K562 (cell line): ENCODE data around the gene CATSPER1. TPM values are rescaled to one million over a fixed set of nuclear protein-coding genes. Genes with fewer than 3 reads are reported as not detected.
A peak's percentile ranks its signal among the peaks of the same experiment; 100 is the strongest.

Experiments
- DDX20 ChIP-seq: fragments of 450-650 bp; IDR thresholded peaks from 2 replicates; pipeline ENCODE4 v1.6.1; 2016; ENCODE audit warnings: missing genetic modification characterization, low read depth, mild to moderate bottlenecking, missing compliant biosample characterization, moderate library complexity
- DMBX1 ChIP-seq: fragments of 250-450 bp; sonication (Bioruptor Pico); IDR thresholded peaks from 2 replicates; pipeline ENCODE4 v1.8.0; 2022; ENCODE audit warnings: inconsistent platforms, mild to moderate bottlenecking, moderate library complexity, borderline replicate concordance
- ELF2 ChIP-seq: fragments of 250-450 bp; sonication (Bioruptor Pico); IDR thresholded peaks from 2 replicates; pipeline ENCODE4 v1.5.0; 2021; ENCODE audit warnings: mild to moderate bottlenecking
- FOXK2 ChIP-seq, 2 experiments: fragments of 450-650 bp; IDR thresholded peaks in 1 of 2; conservative IDR thresholded peaks in 1 of 2; 2 replicates each; pipeline ENCODE4 v1.6.1; 2016; ENCODE audit warnings: low read depth in 2 of 2, mild to moderate bottlenecking in 1 of 2
- HNRNPUL1 ChIP-seq: fragments of 200-400 bp; formaldehyde crosslinking; IDR thresholded peaks from 2 replicates; pipeline ENCODE4 v1.6.1; 2017; ENCODE audit warnings: low read length
- KDM1A ChIP-seq, 2 experiments: fragments of 450-650 bp; IDR thresholded peaks; 2 replicates each; pipeline ENCODE4 v1.6.1; 2016; ENCODE audit warnings: mild to moderate bottlenecking in 2 of 2
- MEF2A ChIP-seq: IDR thresholded peaks from 2 replicates; pipeline ENCODE4 v1.6.1; 2011; ENCODE audit warnings: low read depth, mild to moderate bottlenecking, low read length, moderate library complexity; ENCODE audit not compliant: control insufficient read depth
- POLR3A ChIP-seq: IDR thresholded peaks from 2 replicates; pipeline ENCODE4 v1.6.1; 2011; ENCODE audit warnings: borderline replicate concordance, mild to moderate bottlenecking, moderate library complexity; ENCODE audit not compliant: insufficient read length, insufficient read depth; ENCODE audit errors: extremely low read depth
- RBFOX2 ChIP-seq: fragments of 200-400 bp; formaldehyde crosslinking; IDR thresholded peaks from 2 replicates; pipeline ENCODE4 v1.6.1; 2017; ENCODE audit warnings: low read depth, mild to moderate bottlenecking, low read length, moderate library complexity
- SMARCB1 ChIP-seq: IDR thresholded peaks from 2 replicates; pipeline ENCODE4 v1.6.1; 2011; ENCODE audit warnings: improper control_type of control experiment, low read depth; ENCODE audit not compliant: insufficient read length
- YBX1 ChIP-seq: fragments of 450-650 bp; IDR thresholded peaks from 2 replicates; pipeline ENCODE4 v1.7.1; 2016; ENCODE audit warnings: mild to moderate bottlenecking
- ZNF76 ChIP-seq: fragments of 250-450 bp; sonication (Bioruptor Pico); IDR thresholded peaks from 2 replicates; pipeline ENCODE4 v1.4.0; 2020; ENCODE audit warnings: mild to moderate bottlenecking, moderate library complexity, borderline replicate concordance
- polyA plus RNA-seq, 8 experiments: library from polyadenylated mRNA; depleted of rRNA in 4 of 8; stranded (reverse) in 5 of 8; unstranded in 3 of 8; fragments of >200 nt; fragmentation: Nextera tagmentation in 2 of 8; fragmentation: Illumina TruSeq in 1 of 8; extraction: Ambion mirVana in 2 of 8; extraction: Trizol in 1 of 8; gene quantifications; 2 replicates each; pipeline versions ENCODE4 v1.2.1 to v1.2.3, GENCODE V29; 2011 to 2014; ENCODE audit warnings: inconsistent platforms in 1 of 8, missing spikeins in 1 of 8
- total RNA-seq, 7 experiments: library from RNA; depleted of rRNA in 6 of 7; stranded (reverse); fragments of >200 nt in 6 of 7; fragmentation: Illumina TruSeq in 2 of 7; extraction: Trizol in 2 of 7; gene quantifications; 2 replicates each; pipeline versions ENCODE4 v1.2.1 to v1.2.3, GENCODE V29; 2011 to 2021; ENCODE audit warnings: low replicate concordance in 1 of 7
- TF ChIP-seq, protein P1 (sequence below), 2 experiments: fragments of 450-650 bp; IDR thresholded peaks; 2 replicates each; pipeline ENCODE4 v1.6.1; 2016; ENCODE audit warnings: mild to moderate bottlenecking in 2 of 2, borderline replicate concordance in 1 of 2, low read depth in 1 of 2, moderate library complexity in 1 of 2
- TF ChIP-seq, protein P2 (sequence below): IDR thresholded peaks from 2 replicates; pipeline ENCODE4 v1.6.1; 2016; ENCODE audit warnings: missing genetic modification characterization, missing compliant biosample characterization
- TF ChIP-seq, protein P3 (sequence below): fragments of 250-450 bp; sonication (Bioruptor Pico); IDR thresholded peaks from 2 replicates; pipeline ENCODE4 v1.8.0; 2022; ENCODE audit warnings: inconsistent platforms

CATSPER1 gene
- total and polyA plus RNA-seq, 9 of the 15 experiments (the other 6 are each of a cell fraction or from before 2014, with no cell fraction given) = 0.21 to 3.3 (median 0.76) TPM

DNA sequence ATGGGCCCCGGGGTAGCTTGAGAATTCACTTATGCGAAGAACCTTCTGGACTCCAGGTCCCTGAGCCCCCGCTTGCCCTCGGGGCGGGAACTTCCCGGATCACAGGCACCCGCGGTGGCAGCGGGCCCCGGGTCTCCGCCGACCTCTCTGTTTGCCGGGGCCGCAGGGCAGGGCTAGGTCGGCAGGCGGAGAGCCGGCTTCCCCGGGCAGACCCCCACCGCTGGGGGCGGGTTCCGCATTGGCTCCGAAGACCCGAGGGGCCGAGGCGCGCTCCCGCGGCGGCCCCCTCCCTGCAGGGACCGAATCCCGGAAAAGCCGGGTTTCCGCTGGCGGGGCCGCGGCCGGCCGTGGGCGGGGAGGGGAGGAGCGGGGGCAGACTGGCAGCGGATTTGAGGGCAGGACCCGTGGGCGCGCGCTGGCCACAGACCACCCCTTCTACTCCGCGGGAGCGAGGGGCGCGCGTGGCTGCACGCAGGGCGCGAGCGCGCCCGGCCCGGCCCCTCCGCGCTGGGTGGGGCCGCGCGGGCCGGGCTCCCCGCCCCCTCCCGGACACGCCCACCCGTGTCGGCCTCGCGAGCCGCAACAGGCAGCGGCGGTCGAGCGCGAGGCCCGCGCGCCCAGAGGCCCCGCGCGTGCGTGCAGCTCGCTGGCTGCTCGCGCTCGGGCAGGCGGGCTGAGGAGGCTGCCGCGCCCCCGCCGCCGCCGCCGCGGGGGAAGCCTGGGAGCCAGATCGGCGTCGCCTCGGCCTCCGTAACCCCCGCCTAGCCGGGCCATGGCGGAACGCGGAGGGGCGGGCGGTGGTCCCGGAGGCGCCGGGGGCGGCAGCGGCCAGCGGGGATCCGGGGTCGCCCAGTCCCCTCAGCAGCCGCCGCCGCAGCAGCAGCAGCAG, 43.7 kb upstream of the CATSPER1 start, which contains the start of gene PACS1 (continued):
- TF ChIP-seq, protein P1, sequence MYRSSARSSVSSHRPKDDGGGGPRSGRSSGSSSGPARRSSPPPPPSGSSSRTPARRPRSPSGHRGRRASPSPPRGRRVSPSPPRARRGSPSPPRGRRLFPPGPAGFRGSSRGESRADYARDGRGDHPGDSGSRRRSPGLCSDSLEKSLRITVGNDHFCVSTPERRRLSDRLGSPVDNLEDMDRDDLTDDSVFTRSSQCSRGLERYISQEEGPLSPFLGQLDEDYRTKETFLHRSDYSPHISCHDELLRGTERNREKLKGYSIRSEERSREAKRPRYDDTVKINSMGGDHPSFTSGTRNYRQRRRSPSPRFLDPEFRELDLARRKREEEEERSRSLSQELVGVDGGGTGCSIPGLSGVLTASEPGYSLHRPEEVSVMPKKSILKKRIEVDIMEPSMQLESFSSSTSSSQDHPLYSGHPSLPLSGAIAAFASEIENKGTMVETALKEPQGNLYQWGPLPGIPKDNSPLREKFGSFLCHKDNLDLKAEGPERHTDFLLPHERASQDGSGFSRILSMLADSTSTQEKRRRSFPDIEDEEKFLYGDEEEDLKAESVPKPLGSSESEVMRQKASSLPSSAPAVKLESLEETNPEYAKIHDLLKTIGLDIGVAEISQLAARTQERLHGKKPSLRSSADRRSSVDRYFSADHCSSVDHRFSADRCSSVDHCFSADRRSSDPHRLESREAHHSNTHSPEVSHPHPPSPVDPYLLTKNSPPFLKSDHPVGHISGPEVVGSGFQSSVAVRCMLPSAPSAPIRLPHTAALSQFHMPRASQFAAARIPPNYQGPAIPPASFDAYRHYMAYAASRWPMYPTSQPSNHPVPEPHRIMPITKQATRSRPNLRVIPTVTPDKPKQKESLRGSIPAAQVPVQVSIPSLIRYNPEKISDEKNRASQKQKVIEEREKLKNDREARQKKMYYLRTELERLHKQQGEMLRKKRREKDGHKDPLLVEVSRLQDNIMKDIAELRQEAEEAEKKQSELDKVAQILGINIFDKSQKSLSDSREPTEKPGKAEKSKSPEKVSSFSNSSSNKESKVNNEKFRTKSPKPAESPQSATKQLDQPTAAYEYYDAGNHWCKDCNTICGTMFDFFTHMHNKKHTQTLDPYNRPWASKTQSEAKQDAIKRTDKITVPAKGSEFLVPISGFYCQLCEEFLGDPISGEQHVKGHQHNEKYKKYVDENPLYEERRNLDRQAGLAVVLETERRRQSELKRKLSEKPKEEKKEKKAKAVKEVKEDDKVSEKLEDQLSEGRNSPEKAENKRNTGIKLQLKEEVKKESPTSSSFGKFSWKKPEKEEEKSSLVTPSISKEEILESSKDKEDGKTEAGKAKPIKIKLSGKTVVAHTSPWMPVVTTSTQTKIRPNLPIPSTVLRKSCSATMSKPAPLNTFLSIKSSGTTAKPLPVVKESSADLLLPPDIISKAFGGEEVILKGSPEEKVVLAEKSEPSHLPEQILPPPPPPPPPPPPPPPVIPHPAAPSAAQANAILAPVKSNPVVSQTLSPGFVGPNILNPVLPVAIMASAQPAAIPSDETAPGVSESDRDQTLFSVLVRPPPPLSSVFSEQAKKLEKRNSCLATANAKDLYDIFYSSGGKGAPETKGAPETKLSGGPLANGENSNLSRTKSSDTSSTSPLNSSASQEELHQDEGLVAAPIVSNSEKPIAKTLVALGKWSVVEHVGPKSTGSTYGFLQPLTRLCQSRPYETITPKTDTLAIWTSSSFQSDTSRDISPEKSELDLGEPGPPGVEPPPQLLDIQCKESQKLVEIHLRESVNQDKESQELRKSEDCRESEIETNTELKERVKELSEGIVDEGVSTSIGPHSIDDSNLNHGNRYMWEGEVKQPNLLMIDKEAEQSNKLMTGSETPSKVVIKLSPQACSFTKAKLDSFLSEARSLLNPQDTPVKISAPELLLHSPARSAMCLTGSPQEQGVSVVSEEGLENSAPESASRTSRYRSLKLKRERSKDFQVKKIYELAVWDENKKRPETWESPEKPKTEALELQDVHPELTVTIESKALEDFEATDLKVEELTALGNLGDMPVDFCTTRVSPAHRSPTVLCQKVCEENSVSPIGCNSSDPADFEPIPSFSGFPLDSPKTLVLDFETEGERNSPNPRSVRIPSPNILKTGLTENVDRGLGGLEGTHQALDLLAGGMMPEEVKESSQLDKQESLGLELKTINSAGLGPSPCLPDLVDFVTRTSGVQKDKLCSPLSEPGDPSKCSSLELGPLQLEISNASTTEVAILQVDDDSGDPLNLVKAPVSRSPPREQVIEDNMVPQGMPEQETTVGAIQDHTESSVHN (IDR thresholded peaks at IDR 0.05; ENCODE audit: borderline replicate concordance in 1 of 2, low read depth in 1 of 2) = no peak
- TF ChIP-seq, protein P2, sequence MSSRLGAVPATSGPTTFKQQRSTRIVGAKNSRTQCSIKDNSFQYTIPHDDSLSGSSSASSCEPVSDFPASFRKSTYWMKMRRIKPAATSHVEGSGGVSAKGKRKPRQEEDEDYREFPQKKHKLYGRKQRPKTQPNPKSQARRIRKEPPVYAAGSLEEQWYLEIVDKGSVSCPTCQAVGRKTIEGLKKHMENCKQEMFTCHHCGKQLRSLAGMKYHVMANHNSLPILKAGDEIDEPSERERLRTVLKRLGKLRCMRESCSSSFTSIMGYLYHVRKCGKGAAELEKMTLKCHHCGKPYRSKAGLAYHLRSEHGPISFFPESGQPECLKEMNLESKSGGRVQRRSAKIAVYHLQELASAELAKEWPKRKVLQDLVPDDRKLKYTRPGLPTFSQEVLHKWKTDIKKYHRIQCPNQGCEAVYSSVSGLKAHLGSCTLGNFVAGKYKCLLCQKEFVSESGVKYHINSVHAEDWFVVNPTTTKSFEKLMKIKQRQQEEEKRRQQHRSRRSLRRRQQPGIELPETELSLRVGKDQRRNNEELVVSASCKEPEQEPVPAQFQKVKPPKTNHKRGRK = no peak
- TF ChIP-seq, protein P3, sequence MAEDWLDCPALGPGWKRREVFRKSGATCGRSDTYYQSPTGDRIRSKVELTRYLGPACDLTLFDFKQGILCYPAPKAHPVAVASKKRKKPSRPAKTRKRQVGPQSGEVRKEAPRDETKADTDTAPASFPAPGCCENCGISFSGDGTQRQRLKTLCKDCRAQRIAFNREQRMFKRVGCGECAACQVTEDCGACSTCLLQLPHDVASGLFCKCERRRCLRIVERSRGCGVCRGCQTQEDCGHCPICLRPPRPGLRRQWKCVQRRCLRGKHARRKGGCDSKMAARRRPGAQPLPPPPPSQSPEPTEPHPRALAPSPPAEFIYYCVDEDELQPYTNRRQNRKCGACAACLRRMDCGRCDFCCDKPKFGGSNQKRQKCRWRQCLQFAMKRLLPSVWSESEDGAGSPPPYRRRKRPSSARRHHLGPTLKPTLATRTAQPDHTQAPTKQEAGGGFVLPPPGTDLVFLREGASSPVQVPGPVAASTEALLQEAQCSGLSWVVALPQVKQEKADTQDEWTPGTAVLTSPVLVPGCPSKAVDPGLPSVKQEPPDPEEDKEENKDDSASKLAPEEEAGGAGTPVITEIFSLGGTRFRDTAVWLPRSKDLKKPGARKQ (CRISPR knock-in tag) = no peak
- TF ChIP-seq SMARCB1 (no peak), ELF2 (CRISPR knock-in tag) (peak; percentile 72), POLR3A (no peak), KDM1A (IDR thresholded peaks at IDR 0.05) (no peak), DDX20 (no peak), ZNF76 (no peak), RBFOX2 (peak; percentile 73), HNRNPUL1 (no peak), MEF2A (no peak), FOXK2 (conservative IDR thresholded peaks at IDR 0.05 in 1 of 2, IDR thresholded peaks at IDR 0.05 in 1 of 2; ENCODE audit: low read depth in 2 of 2) (no peak), YBX1 (no peak), DMBX1 (CRISPR knock-in tag) (0 out of 2 replicates have a peak, but pooled peaks have one; percentile 9)
